Measurements from ENCODE around the gene ZFP36.
A peak's percentile ranks its signal among the peaks of the same experiment; 100 is the strongest.

The ZFP36 gene

GRCh38 chr19:39407410-39407659, 688 bp downstream of the ZFP36 start:
- TF ChIP-seq CTCF (conservative IDR thresholded peaks at IDR 0.05; ENCODE audit: low read depth): no peak
- H3K27ac ChIP-seq: peak overlapping the region; percentile 100
- POLR2A ChIA-PET (ENCODE audit: low non-redundant PET): interaction anchor here (0.8 to 1.6 kb wide), 3 partner anchors 9 to 65 kb away, joined by 4 to 13 read pairs (median 5); partner anchors contain the start of gene SAMD4B
- CTCF ChIA-PET: interaction anchor here (1.6 kb wide), 1 partner anchor 10 kb away, joined by 6 read pairs; no protein-coding TSS in a partner anchor
- DNase-seq (ENCODE audit: low spot score): no peak

GRCh38 chr19:39407660-39408391, 1.2 kb downstream of the ZFP36 start:
- H3K27ac ChIP-seq: peak overlapping the region; percentile 100

GRCh38 chr19:39408392-39409207, 2.0 kb downstream of the ZFP36 start:
- TF ChIP-seq CTCF (conservative IDR thresholded peaks at IDR 0.05; ENCODE audit: low read depth): no peak
- H3K27ac ChIP-seq: peak overlapping the region; percentile 100
- CTCF ChIA-PET: interaction anchor here (1.2 to 1.6 kb wide), 2 partner anchors 11 kb away, joined by 6 to 11 read pairs; no protein-coding TSS in a partner anchor
- POLR2A ChIA-PET (ENCODE audit: low non-redundant PET): interaction anchor here (0.8 to 1.6 kb wide), 5 partner anchors 10 to 66 kb away, joined by 3 to 6 read pairs (median 4); partner anchors contain the start of genes RPS16 and SAMD4B
- DNase-seq (ENCODE audit: low spot score): no peak

More at GRCh38 chr19:39407660-39408391, 1.2 kb downstream of the ZFP36 start:
- ChIA-PET CTCF (interaction anchor here (1.6 kb wide), 1 partner anchor 10 kb away, joined by 6 read pairs; no protein-coding TSS in a partner anchor), POLR2A (ENCODE audit: low non-redundant PET) (interaction anchor here (0.8 to 1.6 kb wide), 5 partner anchors 9 to 65 kb away, joined by 3 to 13 read pairs (median 4); partner anchors contain the start of genes RPS16 and SAMD4B)
- no peak for DNase-seq (ENCODE audit: low spot score)
- TF ChIP-seq CTCF (conservative IDR thresholded peaks at IDR 0.05; ENCODE audit: low read depth): no peak

- TF ChIP-seq CTCF (conservative IDR thresholded peaks at IDR 0.05; ENCODE audit: low read depth): no peak
- DNase-seq (ENCODE audit: low spot score): peak; percentile 92
- peak overlapping the region; percentile 100 for H3K27ac ChIP-seq
- CTCF ChIA-PET: interaction anchor here (1.2 kb wide), 1 partner anchor 12 kb away, joined by 11 read pairs; no protein-coding TSS in a partner anchor
- POLR2A ChIA-PET (ENCODE audit: low non-redundant PET): interaction anchor here (0.9 to 1.0 kb wide), 2 partner anchors 11 to 18 kb away, joined by 4 to 6 read pairs; partner anchors contain the start of genes MED29 and PAF1
These were observed 2.8 kb downstream of the ZFP36 start for GRCh38 chr19:39409208-39410016.

- no peak for TF ChIP-seq CTCF (conservative IDR thresholded peaks at IDR 0.05; ENCODE audit: low read depth)
- DNase-seq (ENCODE audit: low spot score): no peak
- H3K27ac ChIP-seq: peak overlapping the region; percentile 100
- POLR2A ChIA-PET (ENCODE audit: low non-redundant PET): interaction anchor here (0.9 kb wide), 1 partner anchor 19 kb away, joined by 4 read pairs; the partner anchor contains the start of genes MED29 and PAF1
- CTCF ChIA-PET: interaction anchor here (1.2 kb wide), 1 partner anchor 13 kb away, joined by 11 read pairs; no protein-coding TSS in a partner anchor
These were observed 3.6 kb downstream of the ZFP36 start for GRCh38 chr19:39410017-39410830.
